NCI-H510A (cell line): ENCODE results near the gene CBX2.
"Not testable (repeated sequence)": the region's sequence is repeated elsewhere in the genome, so short reads cannot be mapped to it uniquely, and the experiment has no call there.

Source experiments
- DNase-seq: peaks from one replicate; lab custom pipeline; 2025; lab: John Stamatoyannopoulos, UW

CBX2 gene

GRCh38 chr17:79742951-79743476 is 34.9 kb upstream of the CBX2 start:
- DNase-seq, result no peak

GRCh38 chr17:79743614-79744013 is 34.3 kb upstream of the CBX2 start:
- no peak for DNase-seq

- no peak for DNase-seq
Observed at GRCh38 chr17:79745641-79746105, 32.3 kb upstream of the CBX2 start.

- DNase-seq, result no peak
Observed at GRCh38 chr17:79746889-79747507, 30.9 kb upstream of the CBX2 start.

GRCh38 chr17:79747508-79748294 is 30.2 kb upstream of the CBX2 start:
- DNase-seq, result no peak

- no peak for DNase-seq
Observed at GRCh38 chr17:79748295-79749099, 29.5 kb upstream of the CBX2 start.

GRCh38 chr17:79749156-79749815 is 28.7 kb upstream of the CBX2 start:
- DNase-seq, result no peak

GRCh38 chr17:79749958-79750357 is 28.0 kb upstream of the CBX2 start:
- no peak for DNase-seq

GRCh38 chr17:79750650-79751545 is 27.1 kb upstream of the CBX2 start:
- DNase-seq, result no peak

- no peak for DNase-seq
Observed at GRCh38 chr17:79752175-79752574, 25.8 kb upstream of the CBX2 start.

- DNase-seq, result no peak
Observed at GRCh38 chr17:79754370-79754769, 23.6 kb upstream of the CBX2 start.

GRCh38 chr17:79754903-79755302 is 23.0 kb upstream of the CBX2 start:
- not testable (repeated sequence) for DNase-seq

GRCh38 chr17:79755591-79755990 is 22.4 kb upstream of the CBX2 start:
- DNase-seq, result no peak

GRCh38 chr17:79757140-79757745 is 20.7 kb upstream of the CBX2 start:
- DNase-seq, result no peak

- no peak for DNase-seq
Observed at GRCh38 chr17:79758271-79758670, 19.7 kb upstream of the CBX2 start.

- DNase-seq, result no peak
Observed at GRCh38 chr17:79760197-79760906, 17.6 kb upstream of the CBX2 start.

- DNase-seq, result no peak
Observed at GRCh38 chr17:79761894-79762589, 15.9 kb upstream of the CBX2 start.

- no peak for DNase-seq
Observed at GRCh38 chr17:79765708-79766107, 12.2 kb upstream of the CBX2 start.
